ENCODE results near the gene BTBD1.

- TF ChIP-seq CTCF (IDR thresholded peaks at IDR 0.05 in 4 of 5, conservative IDR thresholded peaks at IDR 0.05 in 1 of 5) = no peak
- no peak for TF ChIP-seq POLR2A (IDR thresholded peaks at IDR 0.05)
Observed at GRCh38 chr15:83114856-83115255, 47.8 kb upstream of the BTBD1 start.
